ENCODE results near the gene UBXN10.

The UBXN10 gene

DNA sequence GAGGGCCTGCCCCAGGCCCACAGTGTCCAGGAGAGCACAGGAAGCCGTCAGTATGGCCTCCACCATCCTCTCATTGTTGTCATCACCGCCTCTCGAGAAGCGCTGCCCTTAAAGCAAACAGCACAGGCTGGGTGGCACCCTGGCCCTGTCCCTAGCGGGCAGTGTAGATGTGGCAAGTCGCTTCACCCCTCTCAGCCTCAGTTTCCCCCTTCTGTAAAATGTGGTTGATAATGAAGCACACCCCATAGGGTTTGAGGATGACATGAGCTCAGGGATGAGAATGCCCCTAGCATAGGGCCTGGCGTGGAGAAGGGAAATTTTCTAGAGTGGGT is 33.3 kb upstream of the UBXN10 start:
- no peak for DNase-seq

DNA sequence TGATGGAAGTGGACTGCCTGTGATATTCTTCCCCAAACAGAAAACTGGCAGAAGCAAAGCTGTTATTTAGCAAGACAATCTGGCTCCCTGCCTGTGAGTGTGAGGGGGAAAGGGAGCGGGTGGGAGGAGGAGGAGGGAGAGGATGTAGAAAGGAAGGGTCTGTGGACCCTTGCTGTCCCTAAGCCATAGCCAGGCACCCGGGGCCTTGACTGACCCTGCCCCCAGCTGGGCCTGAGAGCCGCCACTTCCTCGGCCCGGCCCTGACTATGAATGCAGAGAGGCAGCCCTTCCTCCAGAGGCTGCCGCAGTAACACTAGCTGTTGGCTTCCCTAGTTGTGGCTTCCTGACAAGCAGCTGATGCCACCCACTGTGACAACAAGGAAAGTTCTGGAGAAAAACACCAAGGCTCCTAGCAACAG is 32.9 kb upstream of the UBXN10 start:
- no peak for DNase-seq

DNA sequence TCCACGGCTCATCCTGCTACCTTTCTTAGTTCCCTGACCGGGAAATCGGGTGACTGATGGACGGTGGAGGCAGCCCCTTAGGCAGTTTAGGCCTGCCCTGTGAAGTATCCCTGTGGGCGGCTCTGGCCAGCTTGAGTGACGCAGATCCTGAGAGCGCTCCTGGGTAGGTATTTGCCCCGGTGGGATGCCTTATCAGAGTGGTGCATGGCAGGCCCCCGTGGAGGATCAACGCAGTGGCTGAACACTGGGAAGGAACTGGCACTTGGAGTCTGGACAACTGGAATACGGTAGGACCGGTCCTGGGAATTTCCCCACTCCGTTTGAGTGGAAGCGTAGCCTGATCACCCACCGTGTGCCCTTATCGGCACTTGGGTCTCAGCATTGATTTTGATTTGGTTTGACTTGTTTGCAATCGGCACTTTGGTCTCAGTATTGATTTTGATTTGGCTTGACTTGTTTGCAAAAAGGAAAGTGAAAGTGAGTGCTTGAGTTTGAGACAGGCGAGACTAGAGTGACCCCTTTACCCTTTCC is 31.5 kb upstream of the UBXN10 start:
- DNase-seq = no peak

DNA sequence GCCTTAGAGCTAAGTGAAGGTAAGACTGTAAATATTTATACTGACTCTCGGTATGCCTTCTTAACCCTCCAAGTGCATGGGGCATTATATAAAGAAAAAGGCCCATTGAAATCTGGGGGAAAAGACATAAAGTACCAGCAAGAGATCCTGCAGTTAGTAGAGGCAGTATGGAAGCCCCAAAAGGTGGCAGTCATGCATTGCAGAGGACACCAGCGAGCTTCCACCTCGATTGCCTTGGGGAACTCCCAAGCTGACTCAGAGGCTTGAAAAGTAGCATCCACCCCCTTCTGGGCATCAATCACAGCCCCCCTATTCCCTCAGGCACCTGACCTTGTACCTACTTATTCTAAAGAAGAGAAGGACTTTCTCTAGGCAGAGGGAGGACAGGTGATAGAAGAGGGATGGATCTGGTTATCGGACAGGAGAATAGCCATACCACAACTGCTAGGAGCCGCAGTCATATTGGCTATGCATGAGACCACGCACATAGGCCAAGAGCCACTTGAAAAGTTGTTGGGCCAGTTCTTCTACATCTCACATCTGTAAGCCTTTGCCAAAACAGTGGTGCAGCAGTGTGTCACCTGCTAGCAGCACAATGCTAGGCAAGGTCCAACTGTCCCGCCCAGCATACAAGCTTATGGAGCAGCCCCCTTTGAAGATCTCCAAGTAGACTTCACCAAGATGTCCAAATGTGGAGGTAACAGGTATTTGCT is 27.4 kb upstream of the UBXN10 start:
- DNase-seq = no peak

DNA sequence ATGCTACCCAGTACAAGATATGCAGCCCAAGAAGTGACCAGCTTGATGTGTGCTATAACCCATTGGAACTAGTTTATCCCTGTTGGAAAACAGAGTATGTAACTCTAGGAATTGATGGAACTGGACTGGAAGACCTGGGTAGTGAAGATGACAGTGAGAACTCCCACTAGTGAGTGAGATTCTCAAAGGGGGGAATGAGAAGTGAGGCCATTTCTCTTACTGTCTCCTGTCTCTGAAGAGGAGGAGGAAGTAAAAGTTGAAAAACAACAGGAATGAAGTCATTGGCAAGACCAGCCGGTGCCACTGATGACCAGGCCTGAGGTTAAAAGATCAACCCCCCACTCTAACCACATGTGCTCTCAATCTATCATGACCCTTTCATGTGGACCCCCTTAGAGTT is 25.9 kb upstream of the UBXN10 start:
- DNase-seq = no peak

DNA sequence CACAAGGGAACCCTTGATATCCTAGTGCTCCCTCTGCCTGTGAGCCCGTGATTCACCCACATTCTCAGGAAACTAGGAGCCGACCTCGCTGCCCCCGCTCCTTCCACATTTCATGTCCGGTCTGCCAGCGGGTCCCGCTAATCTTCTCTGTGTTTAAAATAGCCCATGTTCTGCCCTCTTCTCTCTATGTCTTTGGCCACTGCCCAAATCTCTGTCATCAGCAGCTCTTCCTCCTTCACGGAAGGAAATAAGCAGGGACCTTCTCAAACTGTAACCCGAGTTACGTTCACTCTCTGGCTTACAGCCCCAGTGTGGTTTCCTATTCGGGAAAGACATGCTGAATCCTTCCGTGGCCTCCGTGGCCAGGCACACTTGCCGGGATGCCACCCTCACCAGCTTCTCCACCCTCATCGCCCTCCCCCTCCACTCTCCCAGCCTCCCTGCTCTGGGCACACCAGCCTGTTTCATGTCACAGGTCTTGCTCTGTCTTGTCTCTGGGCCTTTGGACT is 21.1 kb upstream of the UBXN10 start:
- DNase-seq = no peak

DNA sequence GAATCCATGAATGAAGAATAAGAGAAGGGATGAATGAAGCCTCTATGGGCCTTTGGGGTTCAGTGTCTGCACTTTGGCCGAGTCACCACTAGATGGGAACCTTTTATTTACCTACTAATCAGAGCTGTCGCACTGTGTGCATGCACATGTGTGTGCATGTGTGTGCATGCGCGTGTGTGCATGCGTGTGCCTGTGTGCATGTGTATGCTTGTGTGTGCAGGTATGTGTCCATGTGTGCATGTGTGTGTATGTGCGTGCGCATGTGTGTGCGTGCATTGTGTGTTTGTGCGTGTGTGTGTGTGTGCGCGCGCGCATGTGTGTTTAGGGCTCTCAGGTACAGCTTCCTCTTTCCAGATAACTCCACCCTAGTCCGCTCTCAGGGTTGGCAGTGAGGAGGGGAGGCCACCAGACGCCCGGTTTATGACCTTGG is 20.4 kb upstream of the UBXN10 start:
- DNase-seq = no peak

DNA sequence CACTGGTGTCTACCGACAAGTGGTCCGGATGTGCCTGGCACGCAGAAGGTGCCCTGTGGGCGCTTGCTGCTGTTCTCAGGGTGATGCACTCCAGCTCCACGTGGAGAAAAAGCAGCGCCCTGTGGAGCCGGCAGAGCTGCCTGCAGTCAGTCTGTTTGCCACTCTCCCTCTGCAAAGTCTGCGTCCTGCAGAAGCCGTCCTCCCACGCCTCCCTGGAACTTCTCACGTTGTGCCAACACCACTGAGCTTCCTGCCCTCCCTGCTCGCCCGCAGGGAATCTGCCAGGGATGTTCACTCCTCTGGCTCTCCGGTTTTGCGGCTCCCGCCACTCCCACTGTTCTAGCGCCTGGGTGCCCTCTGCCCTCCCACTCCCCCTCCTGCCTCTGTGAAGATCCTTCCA is 19.8 kb upstream of the UBXN10 start:
- no peak for DNase-seq

DNA sequence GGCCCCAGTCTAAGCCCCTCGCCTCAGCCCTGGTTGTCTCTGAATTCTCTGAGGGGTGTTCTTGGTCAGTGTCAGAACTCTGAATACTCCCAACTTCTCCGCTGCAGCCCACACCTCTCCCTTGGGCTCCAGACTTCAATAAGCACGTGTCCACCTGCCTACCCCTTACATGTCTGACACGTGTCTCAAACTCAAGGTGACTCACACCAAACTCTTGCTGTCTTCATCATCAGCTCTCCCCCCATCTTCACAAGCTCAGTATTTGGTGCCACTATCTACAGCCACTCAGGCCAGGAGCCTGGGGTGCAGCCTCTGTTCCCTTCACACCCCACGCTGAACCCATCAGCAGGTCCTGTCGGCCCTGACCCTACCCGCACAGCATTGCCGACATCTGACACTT is 18.8 kb upstream of the UBXN10 start:
- no peak for DNase-seq

DNA sequence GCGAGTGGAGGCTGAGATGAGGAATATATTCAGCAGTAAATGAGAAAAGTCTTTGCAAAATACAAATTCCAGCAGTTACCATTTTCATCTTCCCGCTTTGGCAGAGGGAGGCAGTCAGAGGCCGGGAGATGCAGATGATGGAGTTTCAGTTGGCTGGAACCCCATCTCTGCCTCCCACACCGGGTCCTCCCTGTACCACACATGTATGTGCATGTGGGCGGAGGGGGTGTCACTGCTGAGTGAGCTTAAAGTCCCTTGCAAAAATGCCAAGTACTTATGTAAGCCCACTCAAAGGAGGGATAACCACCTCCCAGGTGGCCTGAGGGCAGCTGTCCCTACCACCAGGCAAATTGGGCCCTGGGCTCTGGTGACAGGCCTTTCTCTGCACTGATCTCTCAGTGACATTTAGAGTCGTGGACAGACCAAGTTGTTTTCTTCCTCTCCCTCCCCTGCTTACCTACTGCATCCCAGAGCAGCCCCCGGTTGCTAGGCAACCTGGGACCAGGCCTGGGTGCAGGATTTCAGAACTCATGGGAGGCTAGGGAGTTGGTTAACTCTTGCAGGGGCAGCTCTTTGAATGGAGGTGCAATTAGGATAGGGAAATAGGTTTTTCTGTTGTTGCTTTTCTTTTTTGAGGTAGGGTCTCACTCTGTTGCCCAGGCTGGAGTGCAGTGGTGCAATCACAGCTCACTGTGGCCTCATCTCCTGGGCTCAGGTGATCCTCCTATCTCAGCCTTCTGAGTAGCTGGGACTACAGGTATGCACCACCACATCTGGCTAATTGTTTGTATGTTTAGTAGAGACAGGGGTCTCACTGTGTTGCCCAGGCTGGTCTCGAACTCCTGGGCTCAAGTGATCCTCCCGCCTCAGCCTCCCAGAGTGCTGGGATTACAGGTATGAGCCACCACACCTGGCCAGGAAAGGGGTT is 17.1 kb upstream of the UBXN10 start:
- DNase-seq = no peak

DNA sequence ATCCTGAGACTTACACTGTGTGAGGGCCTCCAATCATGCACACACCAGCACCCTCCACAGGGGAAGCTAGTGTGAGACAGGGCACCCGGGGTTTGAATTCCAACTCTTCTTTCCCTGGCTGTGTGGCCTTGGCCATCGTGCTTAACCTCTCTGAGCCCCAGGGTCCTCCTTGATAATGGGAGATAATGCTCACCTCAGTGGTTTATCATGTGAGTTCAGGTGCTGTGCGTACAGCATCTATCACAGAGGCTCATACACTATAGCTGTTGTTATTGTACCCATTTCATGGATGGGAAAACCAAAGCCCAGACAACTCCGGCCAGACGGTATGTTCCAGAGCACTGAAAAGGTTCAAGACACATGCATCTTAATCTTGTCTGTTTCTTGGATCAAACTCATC is 16.0 kb upstream of the UBXN10 start:
- no peak for DNase-seq

DNA sequence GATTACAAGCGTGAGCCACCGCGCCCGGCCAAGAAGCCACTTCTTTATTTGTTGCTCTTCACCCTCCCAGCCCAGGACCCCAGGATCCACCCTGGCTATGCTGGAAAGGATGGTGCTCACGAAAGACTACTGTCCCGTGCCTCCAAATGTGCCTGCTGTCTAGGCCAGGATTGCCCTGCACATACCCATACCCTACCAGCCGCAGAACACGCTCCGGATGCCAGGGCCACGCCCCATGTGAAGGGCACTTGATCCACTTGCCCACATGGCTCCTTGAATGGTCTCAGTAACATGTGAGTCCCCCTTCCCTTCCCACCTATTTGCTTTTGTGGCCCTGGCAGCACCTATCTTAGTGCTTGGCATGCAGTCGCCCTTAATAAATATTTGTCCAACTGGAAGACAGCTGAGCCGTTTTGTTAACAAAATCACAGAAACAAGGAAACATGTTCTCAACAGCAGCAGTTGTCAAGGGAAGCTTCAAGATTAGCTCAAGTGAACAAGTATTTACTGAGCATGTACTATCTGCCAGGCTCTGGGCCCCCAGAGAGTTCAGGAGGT is 13.8 kb upstream of the UBXN10 start:
- no peak for DNase-seq

DNA sequence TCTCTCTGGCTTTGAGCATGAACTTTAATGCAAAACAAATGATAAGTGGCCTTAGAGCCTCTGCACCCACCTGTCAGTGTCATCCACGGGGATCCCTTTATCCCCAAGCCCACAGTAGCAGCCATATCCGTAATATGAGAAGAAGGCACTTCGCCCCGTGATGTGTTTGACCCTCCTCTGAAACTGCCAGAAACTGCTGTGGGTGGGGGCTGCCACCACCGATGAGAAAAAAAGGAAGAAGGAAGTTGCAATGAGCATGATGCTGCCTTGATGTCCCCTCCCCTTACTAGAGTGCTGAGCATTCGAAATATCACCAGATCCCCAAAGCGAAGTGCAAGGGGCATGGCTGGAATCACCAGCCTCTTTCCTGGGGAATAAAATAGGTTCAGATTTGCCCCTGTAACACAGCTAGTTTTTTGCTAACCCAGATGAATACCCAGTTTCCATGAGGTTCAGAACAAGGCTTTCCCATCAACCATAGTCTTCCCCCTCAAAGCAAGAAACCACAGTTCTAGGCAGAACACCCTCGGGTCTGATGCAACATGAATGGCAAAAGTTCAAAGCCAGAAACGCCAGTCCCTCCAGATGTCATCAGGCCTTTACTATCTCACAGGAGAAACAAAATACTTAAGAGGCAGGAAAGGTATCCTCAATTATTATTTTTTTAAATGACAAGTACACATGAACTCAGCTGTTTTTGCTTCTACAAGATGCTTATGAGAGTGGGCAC is 10.8 kb upstream of the UBXN10 start:
- DNase-seq = no peak

DNA sequence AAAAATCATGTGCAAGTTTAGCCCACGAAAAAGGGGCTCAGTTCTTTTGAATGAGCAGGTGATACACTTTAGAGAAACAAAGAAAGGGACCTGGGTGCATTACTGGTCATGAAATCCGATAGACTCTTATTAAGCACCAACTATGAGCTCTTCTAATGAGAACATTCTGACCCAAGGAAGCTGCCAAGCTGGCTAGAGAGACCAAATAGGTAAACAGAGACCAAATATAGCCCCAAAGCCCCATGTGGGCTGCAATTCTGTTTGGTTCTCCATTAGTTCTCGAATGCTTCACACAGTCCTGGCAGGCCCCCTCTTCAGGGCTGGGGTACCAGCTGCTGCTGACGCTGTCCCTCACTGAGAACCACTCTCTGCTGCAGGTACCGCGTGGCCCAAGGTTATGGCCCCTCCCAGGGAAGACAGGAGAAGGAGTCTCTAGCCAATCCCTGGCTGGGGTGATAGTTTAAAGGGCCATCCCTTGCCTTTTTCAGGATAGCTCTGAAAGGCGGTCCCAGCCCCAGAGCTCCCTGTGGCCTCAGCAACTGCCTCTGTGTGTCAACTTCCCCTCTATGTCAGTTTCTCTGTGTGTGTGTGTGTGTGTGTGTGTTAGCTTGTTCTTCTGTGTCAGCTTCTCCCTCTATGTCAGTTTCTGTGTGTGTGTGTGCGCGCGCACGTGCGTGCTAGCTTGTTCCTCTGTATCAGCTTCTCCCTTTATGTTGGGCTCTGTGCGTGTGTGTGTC is 7.1 kb upstream of the UBXN10 start:
- DNase-seq = no peak

DNA sequence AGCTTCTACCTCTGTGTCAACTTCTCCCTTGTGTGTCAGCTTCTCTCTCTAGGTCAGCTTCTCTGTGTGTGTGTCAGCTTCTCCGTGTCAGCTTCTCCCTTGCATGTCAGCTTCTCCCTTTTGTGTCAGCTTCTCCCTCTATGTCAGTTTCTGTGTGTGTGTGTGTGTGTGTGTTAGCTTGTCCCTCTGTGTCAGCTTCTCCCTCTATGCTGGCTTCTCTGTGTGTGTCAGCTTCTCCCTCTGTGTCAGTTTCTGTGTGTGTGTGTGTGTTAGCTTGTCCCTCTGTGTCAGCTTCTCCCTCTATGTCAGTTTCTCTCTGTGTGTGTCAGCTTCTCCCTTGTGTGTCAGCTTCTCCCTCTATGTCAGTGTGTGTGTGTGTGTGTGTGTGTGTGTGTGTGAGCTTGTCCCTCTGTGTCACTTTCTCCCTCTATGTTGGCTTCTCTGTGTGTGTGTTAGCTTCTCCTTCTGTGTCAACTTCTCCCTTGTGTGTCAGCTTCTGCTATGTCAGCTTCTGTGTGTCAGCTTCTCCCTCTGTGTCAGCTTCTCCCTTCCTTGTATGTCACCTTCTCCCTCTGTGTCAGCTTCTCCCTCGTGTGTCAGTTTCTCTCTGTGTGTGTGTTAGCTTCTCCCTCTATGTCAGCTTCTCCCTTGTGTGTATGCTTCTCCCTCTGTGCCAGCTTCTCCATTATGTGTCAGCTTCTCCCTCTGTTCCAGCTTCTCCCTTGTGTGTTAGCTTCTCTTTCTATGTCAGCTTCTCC is 6.3 kb upstream of the UBXN10 start:
- DNase-seq = no peak

DNA sequence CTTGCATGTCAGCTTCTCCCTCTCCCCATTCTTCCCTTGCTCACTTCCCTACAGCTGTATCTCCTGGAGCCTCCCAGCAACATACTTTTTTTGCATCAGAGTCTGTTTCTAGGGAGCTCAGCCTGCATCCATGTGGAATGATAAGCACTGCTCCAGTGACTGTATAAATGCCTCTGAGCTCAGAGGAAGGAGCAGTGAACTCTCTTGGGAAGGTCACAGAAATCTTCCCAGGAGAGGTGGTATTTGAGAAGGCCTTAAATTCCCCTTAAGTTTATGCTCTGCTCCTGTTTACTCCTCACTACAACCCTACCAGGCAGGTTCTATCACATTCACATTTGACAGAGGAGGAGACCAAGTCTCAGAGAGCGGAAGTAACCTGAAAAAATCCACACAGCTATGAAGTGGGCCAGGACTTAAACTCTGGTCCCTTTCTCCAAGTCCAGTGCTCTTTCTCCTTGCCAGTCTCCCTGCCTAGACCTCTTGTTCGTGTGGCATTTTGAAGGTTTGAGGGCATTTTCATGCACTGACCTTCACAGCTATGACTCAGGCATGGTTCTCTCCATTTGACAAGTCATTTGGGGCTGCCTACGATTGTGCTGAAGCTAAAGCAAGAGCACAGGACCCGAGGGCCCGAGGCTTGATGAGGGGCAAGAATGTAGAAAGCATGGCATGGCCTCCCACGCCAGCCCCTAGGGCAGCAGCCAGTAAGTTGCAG is 5.6 kb upstream of the UBXN10 start:
- DNase-seq = no peak

DNA sequence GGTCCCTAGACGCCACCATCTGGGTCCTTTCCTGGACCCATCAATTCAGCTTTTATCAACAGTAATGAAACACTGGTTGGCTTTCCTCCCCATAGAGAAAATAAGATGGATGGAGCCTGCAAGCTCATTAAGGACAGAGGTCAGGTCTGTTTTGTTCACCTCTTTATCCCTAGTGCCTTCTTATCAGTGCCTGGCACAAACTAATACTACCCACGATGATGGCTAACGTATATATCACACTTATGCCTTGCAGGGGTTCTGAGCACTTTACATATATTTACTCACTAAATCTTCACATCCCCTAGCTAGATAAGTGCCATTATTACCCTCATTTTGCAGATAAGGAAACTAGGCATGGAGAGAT is 5.1 kb upstream of the UBXN10 start:
- no peak for DNase-seq

DNA sequence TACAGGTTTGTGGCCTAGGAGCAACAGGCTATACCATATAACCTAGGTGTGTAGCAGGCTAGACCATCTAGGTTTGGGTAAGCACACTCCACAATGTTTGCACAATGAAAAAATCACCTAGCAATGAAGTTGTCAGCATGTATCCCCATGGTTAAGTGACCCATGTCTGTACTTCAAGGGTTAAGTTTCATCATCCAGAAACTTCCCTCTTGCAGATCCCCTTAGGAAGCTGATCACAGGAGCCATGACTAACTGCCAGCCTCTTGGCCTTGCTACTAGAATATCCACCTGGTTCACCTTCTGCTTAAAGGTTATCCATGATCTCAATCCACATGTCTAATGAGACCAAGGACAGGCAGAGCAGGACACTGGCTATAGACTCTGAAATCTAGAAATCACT is 3.5 kb upstream of the UBXN10 start:
- no peak for DNase-seq

DNA sequence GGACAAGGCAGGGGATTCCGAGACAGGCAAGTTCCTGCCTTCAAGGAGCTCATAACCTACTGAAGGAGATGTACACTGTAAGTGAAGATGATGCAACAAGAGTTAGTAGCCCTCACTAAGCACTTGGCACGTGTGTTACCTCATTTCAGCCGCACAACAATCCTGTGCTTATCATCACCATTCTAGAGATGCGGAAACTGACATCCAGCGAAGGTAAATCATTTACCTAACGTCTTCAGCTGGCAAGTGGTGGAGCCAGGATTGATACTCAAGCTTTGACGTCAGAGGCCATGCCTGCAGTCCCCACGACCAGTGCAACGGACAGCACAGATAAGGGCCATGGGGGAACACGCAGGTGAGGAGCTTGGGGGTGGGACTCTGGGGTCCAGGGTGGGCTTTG is 2.9 kb upstream of the UBXN10 start:
- DNase-seq = no peak

DNA sequence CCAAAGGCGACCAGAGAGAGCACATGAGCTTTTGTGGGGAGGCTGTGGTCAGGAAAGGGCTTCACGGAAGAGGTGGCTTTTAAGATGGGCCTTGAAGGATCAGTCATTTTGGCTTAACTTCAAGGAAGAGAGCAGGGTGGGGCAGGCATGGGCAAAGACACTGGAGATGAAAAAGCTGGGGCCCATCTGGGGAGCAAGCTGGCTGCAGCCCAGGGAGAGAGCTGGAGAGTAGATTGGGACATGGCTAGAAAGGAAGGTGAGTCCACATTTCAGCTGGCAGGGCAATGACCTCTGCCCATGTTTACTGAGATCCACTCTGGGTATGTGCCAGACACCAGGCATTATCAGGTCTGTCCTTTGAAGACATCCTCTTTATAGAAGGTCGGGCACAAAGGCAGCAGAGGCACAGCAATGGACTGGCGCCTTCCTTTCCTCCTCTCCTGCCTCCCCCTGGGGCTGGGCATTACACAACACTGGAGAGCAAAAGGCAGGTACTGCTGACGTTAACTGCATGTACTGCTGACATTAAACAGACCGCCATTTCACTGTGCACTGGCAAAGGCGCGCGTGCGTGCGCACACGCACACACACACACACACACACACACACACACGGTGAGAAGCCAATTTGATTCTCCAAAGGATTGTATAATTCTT is 2.2 kb upstream of the UBXN10 start:
- DNase-seq = no peak
